IPS-18a (cell line): ENCODE data around the gene EPB41.

Source experiments
- H3K27ac ChIP-seq: one replicate; pipeline ENCODE4 v1.5.1; 2013; ENCODE audit warnings: low read length
- H3K27me3 ChIP-seq: one replicate; pipeline ENCODE4 v1.6.1; 2013; ENCODE audit warnings: mild to moderate bottlenecking, low read length; ENCODE audit not compliant: control insufficient read depth, insufficient read depth
- H3K36me3 ChIP-seq: one replicate; pipeline ENCODE4 v1.6.1; 2013; ENCODE audit warnings: low read depth, low read length; ENCODE audit not compliant: control insufficient read depth
- H3K4me1 ChIP-seq: one replicate; pipeline ENCODE4 v1.6.1; 2013; ENCODE audit warnings: low read depth, low read length; ENCODE audit not compliant: control insufficient read depth
- H3K4me3 ChIP-seq: one replicate; pipeline ENCODE4 v1.5.1; 2013; ENCODE audit warnings: low read length
- H3K9ac ChIP-seq: one replicate; pipeline ENCODE4 v1.6.1; 2013; ENCODE audit warnings: mild to moderate bottlenecking, low read length, moderate library complexity
- H3K9me3 ChIP-seq: one replicate; pipeline ENCODE4 v1.6.1; 2013; ENCODE audit warnings: low read depth, low read length; ENCODE audit not compliant: control insufficient read depth

Gene EPB41

GRCh38 chr1:28966617-28967016, 52.2 kb downstream of the EPB41 start:
- Histone ChIP-seq H3K4me1 (peaks cover 5% of the 10 kb centered on the region), H3K9me3 (no peaks in the 10 kb centered on the region), H3K27ac (no peak overlapping the region), H3K9ac (no peak overlapping the region), H3K4me3 (no peak overlapping the region), H3K27me3 (no peaks in the 10 kb centered on the region), H3K36me3 (no peaks in the 10 kb centered on the region)

GRCh38 chr1:28971980-28972771, 57.8 kb downstream of the EPB41 start:
- no peak overlapping the region for H3K4me3 ChIP-seq
- no peaks in the 10 kb centered on the region for H3K9me3 ChIP-seq
- no peak overlapping the region for H3K9ac ChIP-seq
- no peaks in the 10 kb centered on the region for H3K36me3 ChIP-seq
- H3K27me3 ChIP-seq = no peaks in the 10 kb centered on the region
- H3K27ac ChIP-seq = no peak overlapping the region
- H3K4me1 ChIP-seq = no peaks in the 10 kb centered on the region

- Histone ChIP-seq H3K9ac (no peak overlapping the region), H3K27me3 (no peaks in the 10 kb centered on the region), H3K4me1 (no peaks in the 10 kb centered on the region), H3K36me3 (no peaks in the 10 kb centered on the region), H3K27ac (no peak overlapping the region), H3K4me3 (no peak overlapping the region), H3K9me3 (no peaks in the 10 kb centered on the region)
Observed at GRCh38 chr1:28973596-28974421, 59.4 kb downstream of the EPB41 start.

- Histone ChIP-seq H3K4me3 (no peak overlapping the region), H3K27me3 (no peaks in the 10 kb centered on the region), H3K27ac (no peak overlapping the region), H3K9me3 (no peaks in the 10 kb centered on the region), H3K4me1 (no peaks in the 10 kb centered on the region), H3K9ac (no peak overlapping the region), H3K36me3 (no peaks in the 10 kb centered on the region)
Observed at GRCh38 chr1:28974432-28974831, 60.1 kb downstream of the EPB41 start.

- Histone ChIP-seq H3K4me1 (peaks cover 2% of the 10 kb centered on the region), H3K27ac (no peak overlapping the region), H3K36me3 (no peaks in the 10 kb centered on the region), H3K9ac (no peak overlapping the region), H3K27me3 (no peaks in the 10 kb centered on the region), H3K4me3 (no peak overlapping the region), H3K9me3 (no peaks in the 10 kb centered on the region)
Observed at GRCh38 chr1:28976248-28976647, 61.9 kb downstream of the EPB41 start.

GRCh38 chr1:28981210-28981609, 66.8 kb downstream of the EPB41 start:
- H3K27me3 ChIP-seq = no peaks in the 10 kb centered on the region
- no peak overlapping the region for H3K4me3 ChIP-seq
- no peak overlapping the region for H3K27ac ChIP-seq
- no peak overlapping the region for H3K9ac ChIP-seq
- H3K36me3 ChIP-seq = no peaks in the 10 kb centered on the region
- no peaks in the 10 kb centered on the region for H3K9me3 ChIP-seq
- H3K4me1 ChIP-seq = peaks cover 19% of the 10 kb centered on the region

GRCh38 chr1:28982198-28982597, 67.8 kb downstream of the EPB41 start:
- Histone ChIP-seq H3K27ac (no peak overlapping the region), H3K4me3 (no peak overlapping the region), H3K4me1 (peaks cover 19% of the 10 kb centered on the region), H3K9ac (no peak overlapping the region), H3K36me3 (no peaks in the 10 kb centered on the region), H3K27me3 (no peaks in the 10 kb centered on the region), H3K9me3 (no peaks in the 10 kb centered on the region)

- Histone ChIP-seq H3K36me3 (no peaks in the 10 kb centered on the region), H3K27me3 (no peaks in the 10 kb centered on the region), H3K9ac (peak overlapping the region; percentile 10), H3K4me1 (peaks cover 19% of the 10 kb centered on the region), H3K27ac (no peak overlapping the region), H3K4me3 (no peak overlapping the region), H3K9me3 (no peaks in the 10 kb centered on the region)
Observed at GRCh38 chr1:28983091-28983490, 68.7 kb downstream of the EPB41 start.

- Histone ChIP-seq H3K4me1 (peaks cover 19% of the 10 kb centered on the region), H3K27me3 (no peaks in the 10 kb centered on the region), H3K27ac (no peak overlapping the region), H3K9me3 (no peaks in the 10 kb centered on the region), H3K36me3 (no peaks in the 10 kb centered on the region), H3K4me3 (peak overlapping the region; percentile 16), H3K9ac (peak overlapping the region; percentile 10)
Observed at GRCh38 chr1:28983509-28984310, 69.3 kb downstream of the EPB41 start.

- peak overlapping the region; percentile 16 for H3K4me3 ChIP-seq
- H3K9ac ChIP-seq = peak overlapping the region; percentile 10
- H3K27ac ChIP-seq = no peak overlapping the region
- H3K27me3 ChIP-seq = no peaks in the 10 kb centered on the region
- no peaks in the 10 kb centered on the region for H3K36me3 ChIP-seq
- peaks cover 19% of the 10 kb centered on the region for H3K4me1 ChIP-seq
- H3K9me3 ChIP-seq = no peaks in the 10 kb centered on the region
Observed at GRCh38 chr1:28984311-28984684, 69.9 kb downstream of the EPB41 start.

- Histone ChIP-seq H3K27ac (no peak overlapping the region), H3K4me1 (peaks cover 19% of the 10 kb centered on the region), H3K4me3 (no peak overlapping the region), H3K9ac (no peak overlapping the region), H3K27me3 (no peaks in the 10 kb centered on the region), H3K36me3 (no peaks in the 10 kb centered on the region), H3K9me3 (no peaks in the 10 kb centered on the region)
Observed at GRCh38 chr1:28985427-28985826, 71.1 kb downstream of the EPB41 start.
